ENCODE results near the gene GALNT9.

- no peak for TF ChIP-seq CTCF (IDR thresholded peaks at IDR 0.05)
- TF ChIP-seq POLR2A (IDR thresholded peaks at IDR 0.05): no peak
- TF ChIP-seq EP300 (IDR thresholded peaks at IDR 0.05): no peak
Observed at GRCh38 chr12:132147423-132148367, 181.7 kb downstream of the GALNT9 start.

All from ovary (tissue), 3 donors.